Transverse colon (tissue), 4 donors: ENCODE measurements around the gene WDR48. TPM values are rescaled to one million over a fixed set of nuclear protein-coding genes. Genes with fewer than 3 reads are reported as not detected.
A peak's percentile ranks its signal among the peaks of the same experiment; 100 is the strongest.

Experiments used
- DNase-seq: peaks from one replicate; pipeline ENCODE4 v3.0.0-alpha.2; 2019
- H3K27ac ChIP-seq, 4 donors: fragments of 200-600 bp; sonication (generic); 2 replicates each; pipeline ENCODE4 v1.5.1; 2016 to 2018; ENCODE audit warnings: inconsistent platforms in 4 of 4
- H3K27me3 ChIP-seq: fragments of 200-600 bp; sonication (generic); 2 replicates; pipeline ENCODE4 v1.5.1; 2017; ENCODE audit warnings: inconsistent platforms
- H3K36me3 ChIP-seq, 4 donors: fragments of 200-600 bp; sonication (generic); 2 replicates each; pipeline ENCODE4 v1.5.1; 2017 to 2019; ENCODE audit warnings: inconsistent platforms in 4 of 4
- H3K4me1 ChIP-seq, 4 donors: fragments of 200-600 bp; sonication (generic); 2 replicates each; pipeline ENCODE4 v1.5.1; 2017 to 2020; ENCODE audit warnings: inconsistent platforms in 4 of 4
- H3K4me3 ChIP-seq, 4 donors: fragments of 200-600 bp; sonication (generic); 1 replicate in 1 of 4; 2 replicates in 3 of 4; pipeline versions ENCODE4 v1.5.1 to v1.6.1; 2017 to 2019; ENCODE audit warnings: inconsistent platforms in 4 of 4
- H3K9me3 ChIP-seq, 2 donors: fragments of 200-600 bp; sonication (generic); 2 replicates each; pipeline ENCODE4 v1.5.1; 2017 to 2019; ENCODE audit warnings: inconsistent platforms in 2 of 2
- EP300 ChIP-seq: sonication (generic); formaldehyde crosslinking; IDR thresholded peaks from one replicate; pipeline ENCODE4 v1.6.1; 2017; ENCODE audit warnings: antibody characterized with exemption, low read depth
- POLR2A ChIP-seq: fragments of 450-650 bp; IDR thresholded peaks from one replicate; pipeline ENCODE4 v1.6.1; 2016; ENCODE audit warnings: antibody characterized with exemption, mild to moderate bottlenecking, moderate library complexity
- POLR2AphosphoS5 ChIP-seq, 3 donors: sonication (generic); formaldehyde crosslinking; IDR thresholded peaks; one replicate each; pipeline ENCODE4 v1.6.1; 2016; ENCODE audit warnings: antibody characterized with exemption in 3 of 3
- WGBS, 2 donors: methylation state at CpG; one replicate each; pipeline ENCODE4 v1.1.5; 2018; ENCODE audit warnings: low coverage in 1 of 2; 5-methylcytosine and 5-hydroxymethylcytosine counted together
- in situ Hi-C, 4 donors: fragments of 200-750 bp; cut with MboI; loops; one replicate each; pipeline versions ENCODE4 v1.15.0 to v1.15.1; 2017; ENCODE audit warnings: low sequenced_read_pairs in 3 of 4, low pct_ligation_motif_present in 1 of 4, low pct_unique_long_range_greater_than_20kb in 1 of 4
- intact Hi-C: fragments of 100-400 bp; cut with DNase I; formaldehyde crosslinking; loops from one replicate; pipeline ENCODE4 v1.15.1; 2023; ENCODE audit warnings: low total_unique reads
- total RNA-seq, 4 donors: library from RNA; depleted of rRNA; stranded (reverse); fragments of >200 nt; gene quantifications; one replicate each; pipeline ENCODE4 v1.1.0, GENCODE V29; 2016
- TF ChIP-seq, protein P1 (sequence below), 5 experiments: fragments of 200-600 bp in 3 of 5; fragments of 450-650 bp in 2 of 5; sonication (generic) in 3 of 5; IDR thresholded peaks; 1 replicate in 2 of 5; 2 replicates in 3 of 5; pipeline ENCODE4 v1.5.1; 2016 to 2017; ENCODE audit warnings: antibody characterized with exemption in 5 of 5, inconsistent platforms in 3 of 5, mild to moderate bottlenecking in 2 of 5, moderate library complexity in 1 of 5

The WDR48 gene
- total RNA-seq, 4 donors from 2014 or later: 31.0 to 47.6 (median 36.2) TPM

DNA sequence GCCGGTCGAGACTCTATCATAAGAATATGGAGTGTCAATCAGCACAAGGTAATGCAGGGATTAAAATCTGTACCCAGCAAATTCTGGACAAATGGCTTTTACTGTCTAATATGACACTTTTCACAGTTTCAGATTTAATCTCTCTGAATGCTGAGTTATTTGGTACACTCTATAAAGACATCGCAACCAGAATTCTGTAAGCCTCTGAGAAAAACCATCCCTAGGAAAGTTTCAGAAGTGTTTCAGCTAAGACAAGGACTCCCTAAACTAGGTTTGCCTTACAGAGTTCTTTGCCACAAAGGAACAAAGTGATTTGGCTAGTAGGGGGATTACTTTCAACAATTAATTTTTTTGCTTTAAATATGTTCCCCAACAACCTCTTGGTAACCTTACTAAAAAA is 11.3 kb downstream of the WDR48 start:
- 81 to 92% methylated on average over 3 of the region's 3 CpGs for WGBS, 2 donors
- DNase-seq: no peak
- H3K27me3 ChIP-seq: no peaks in the 10 kb centered on the region
- peaks cover 0 to 8% (median 3%) of the 10 kb centered on the region in 4 donors for H3K4me1 ChIP-seq
- TF ChIP-seq EP300: no peak
- no peak for TF ChIP-seq POLR2A
- no peak for TF ChIP-seq POLR2AphosphoS5 (IDR thresholded peaks at IDR 0.05)
- H3K27ac ChIP-seq: no peak overlapping the region
- no peaks in the 10 kb centered on the region for H3K9me3 ChIP-seq
- intact Hi-C loops: no loop called here
- in situ Hi-C loops: no loop called here
- H3K4me3 ChIP-seq: no peak overlapping the region
- peaks cover 0 to 17% (median 3%) of the 10 kb centered on the region in 4 donors for H3K36me3 ChIP-seq

DNA sequence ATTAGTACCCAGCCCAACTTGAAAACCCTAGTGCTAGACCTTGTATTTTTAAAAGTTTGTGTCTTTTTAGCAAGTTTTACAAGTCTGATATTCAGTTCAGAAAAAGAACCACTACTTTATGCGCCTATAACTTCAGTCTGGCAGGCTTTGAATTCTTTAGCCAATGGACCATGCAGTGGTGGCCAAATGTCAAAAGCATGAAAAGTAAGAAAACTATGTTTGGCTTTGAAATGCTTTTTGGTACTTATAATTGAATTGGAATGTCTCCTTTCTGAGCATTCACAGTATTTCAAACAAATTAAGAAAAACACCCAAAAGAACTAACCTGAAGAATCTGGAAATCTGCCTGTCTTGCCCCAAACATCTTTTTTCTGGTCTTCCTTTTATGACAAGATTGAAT is 12.8 kb downstream of the WDR48 start:
- intact Hi-C loops: no loop called here
- Histone ChIP-seq H3K27me3 (no peaks in the 10 kb centered on the region), H3K36me3 (peaks cover 0 to 30% (median 3%) of the 10 kb centered on the region in 4 donors), H3K27ac (no peak overlapping the region), H3K4me3 (no peak overlapping the region), H3K4me1 (peaks cover 0 to 8% (median 3%) of the 10 kb centered on the region in 4 donors), H3K9me3 (no peaks in the 10 kb centered on the region)
- in situ Hi-C loops: no loop called here
- 90 to 97% methylated on average over 1 of the region's 1 CpG for WGBS, 2 donors
- no peak for DNase-seq
- TF ChIP-seq POLR2AphosphoS5 (IDR thresholded peaks at IDR 0.05) (no peak), EP300 (no peak), POLR2A (no peak)
- TF ChIP-seq, protein P1, sequence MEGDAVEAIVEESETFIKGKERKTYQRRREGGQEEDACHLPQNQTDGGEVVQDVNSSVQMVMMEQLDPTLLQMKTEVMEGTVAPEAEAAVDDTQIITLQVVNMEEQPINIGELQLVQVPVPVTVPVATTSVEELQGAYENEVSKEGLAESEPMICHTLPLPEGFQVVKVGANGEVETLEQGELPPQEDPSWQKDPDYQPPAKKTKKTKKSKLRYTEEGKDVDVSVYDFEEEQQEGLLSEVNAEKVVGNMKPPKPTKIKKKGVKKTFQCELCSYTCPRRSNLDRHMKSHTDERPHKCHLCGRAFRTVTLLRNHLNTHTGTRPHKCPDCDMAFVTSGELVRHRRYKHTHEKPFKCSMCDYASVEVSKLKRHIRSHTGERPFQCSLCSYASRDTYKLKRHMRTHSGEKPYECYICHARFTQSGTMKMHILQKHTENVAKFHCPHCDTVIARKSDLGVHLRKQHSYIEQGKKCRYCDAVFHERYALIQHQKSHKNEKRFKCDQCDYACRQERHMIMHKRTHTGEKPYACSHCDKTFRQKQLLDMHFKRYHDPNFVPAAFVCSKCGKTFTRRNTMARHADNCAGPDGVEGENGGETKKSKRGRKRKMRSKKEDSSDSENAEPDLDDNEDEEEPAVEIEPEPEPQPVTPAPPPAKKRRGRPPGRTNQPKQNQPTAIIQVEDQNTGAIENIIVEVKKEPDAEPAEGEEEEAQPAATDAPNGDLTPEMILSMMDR (IDR thresholded peaks at IDR 0.05): no peak

DNA sequence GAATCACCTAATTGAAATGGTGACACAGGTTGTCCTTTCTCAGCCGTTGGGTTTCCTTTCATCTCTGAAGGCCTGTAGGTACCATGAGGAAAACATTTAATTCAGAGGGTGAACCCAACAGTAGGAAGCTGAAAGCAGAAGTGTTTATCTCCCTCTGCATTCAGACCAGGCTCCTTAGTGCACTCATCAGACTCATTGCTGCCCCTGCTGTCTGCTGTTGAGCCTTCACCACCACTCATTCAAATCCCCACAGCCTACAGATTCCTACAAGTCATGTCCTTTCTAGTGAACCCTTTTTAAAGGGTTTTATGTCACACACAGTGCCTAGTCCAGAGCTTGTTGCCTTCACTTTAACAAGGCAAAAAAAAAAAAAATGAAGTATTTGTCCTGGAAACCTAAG is 13.4 kb downstream of the WDR48 start:
- Histone ChIP-seq H3K36me3 (peaks cover 0 to 34% (median 3%) of the 10 kb centered on the region in 4 donors), H3K4me1 (peaks cover 0 to 8% (median 3%) of the 10 kb centered on the region in 4 donors), H3K9me3 (no peaks in the 10 kb centered on the region), H3K4me3 (no peak overlapping the region), H3K27ac (no peak overlapping the region), H3K27me3 (no peaks in the 10 kb centered on the region)
- in situ Hi-C loops (no loop called here), intact Hi-C loops (no loop called here)
- DNase-seq: peak; percentile 20
- WGBS, 2 donors: 13 to 15% methylated on average over 1 of the region's 1 CpG
- TF ChIP-seq, protein P1 (IDR thresholded peaks at IDR 0.05): peak in 3 of 5 experiments; percentile 19 to 36 (median 25)
- no peak for TF ChIP-seq EP300
- no peak for TF ChIP-seq POLR2AphosphoS5 (IDR thresholded peaks at IDR 0.05)

DNA sequence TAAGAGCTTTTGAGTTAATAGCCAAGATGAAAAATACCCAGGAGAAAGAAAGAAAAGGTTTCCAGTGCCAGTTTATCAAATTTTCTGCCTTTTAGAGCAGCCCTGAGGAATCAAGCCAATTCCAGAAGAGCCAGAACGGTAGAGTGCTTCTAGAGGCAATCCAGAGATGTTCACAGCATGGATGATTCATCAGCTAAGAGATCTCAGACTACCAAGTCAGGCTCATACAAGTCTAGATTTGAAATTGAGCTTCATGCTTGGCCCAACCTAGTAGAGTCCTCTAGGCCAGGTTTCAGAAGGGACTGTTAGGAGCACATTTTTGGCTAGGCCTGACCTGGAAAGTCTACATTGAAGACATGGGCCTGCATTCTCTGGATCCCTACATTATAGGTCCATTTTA is 15.5 kb downstream of the WDR48 start:
- in situ Hi-C loops (no loop called here), intact Hi-C loops (no loop called here)
- Histone ChIP-seq H3K4me3 (no peak overlapping the region), H3K36me3 (peaks cover 0 to 39% (median 3%) of the 10 kb centered on the region in 4 donors), H3K9me3 (no peaks in the 10 kb centered on the region), H3K27me3 (no peaks in the 10 kb centered on the region), H3K4me1 (peaks cover 0 to 8% (median 2%) of the 10 kb centered on the region in 4 donors), H3K27ac (no peak overlapping the region)
- WGBS, 2 donors: 63% methylated on average over 1 of the region's 1 CpG; no CpG with 5 or more reads in 1 of the 2 donors
- TF ChIP-seq POLR2AphosphoS5 (IDR thresholded peaks at IDR 0.05): no peak
- TF ChIP-seq, protein P1 (IDR thresholded peaks at IDR 0.05): no peak
- no peak for TF ChIP-seq EP300
- TF ChIP-seq POLR2A: no peak
- no peak for DNase-seq

DNA sequence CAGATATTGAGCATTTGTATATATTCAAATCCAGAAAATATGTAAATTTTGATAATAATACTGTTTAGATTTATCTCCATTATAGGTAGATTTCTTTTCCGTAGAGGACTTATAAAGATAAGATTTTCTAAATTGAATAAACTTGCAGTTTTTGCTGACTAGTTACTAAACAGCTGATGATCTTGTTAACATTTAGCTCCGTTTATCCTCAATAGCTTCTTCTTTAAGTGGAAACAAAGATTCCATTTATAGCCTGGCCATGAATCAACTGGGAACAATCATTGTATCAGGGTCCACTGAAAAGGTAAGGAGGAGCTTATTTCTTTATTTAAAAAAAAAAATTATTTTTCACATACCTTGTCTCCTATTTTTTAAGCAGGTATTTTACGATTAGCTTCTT is 16.7 kb downstream of the WDR48 start:
- no peak overlapping the region for H3K27ac ChIP-seq
- H3K36me3 ChIP-seq: peaks cover 0 to 46% (median 3%) of the 10 kb centered on the region in 4 donors
- no peak for TF ChIP-seq POLR2AphosphoS5 (IDR thresholded peaks at IDR 0.05)
- TF ChIP-seq POLR2A: no peak
- no peak for TF ChIP-seq EP300
- TF ChIP-seq, protein P1 (IDR thresholded peaks at IDR 0.05): no peak
- DNase-seq: no peak
- in situ Hi-C loops: no loop called here
- no peak overlapping the region for H3K4me3 ChIP-seq
- 67 to 77% methylated on average over 3 of the region's 3 CpGs for WGBS, 2 donors
- intact Hi-C loops: no loop called here
- no peaks in the 10 kb centered on the region for H3K9me3 ChIP-seq
- peaks cover 0 to 8% (median 0%) of the 10 kb centered on the region in 4 donors for H3K4me1 ChIP-seq
- no peaks in the 10 kb centered on the region for H3K27me3 ChIP-seq
